Stimulated activated CD8-positive, alpha-beta memory T cell treated with anti-CD3 and anti-CD28 coated beads, Interleukin-7, amount 100 ng/mL, for 4 hours (primary cell): ENCODE results near the gene AIFM2.
"Not testable (repeated sequence)": the region's sequence is repeated elsewhere in the genome, so short reads cannot be mapped to it uniquely, and the experiment has no call there.

ENCODE experiments used
- DNase-seq, 2 donors: peaks; one replicate each; pipeline ENCODE4 v3.0.0-alpha.2; 2020; ENCODE audit warnings: low read depth in 2 of 2

The AIFM2 gene

DNA sequence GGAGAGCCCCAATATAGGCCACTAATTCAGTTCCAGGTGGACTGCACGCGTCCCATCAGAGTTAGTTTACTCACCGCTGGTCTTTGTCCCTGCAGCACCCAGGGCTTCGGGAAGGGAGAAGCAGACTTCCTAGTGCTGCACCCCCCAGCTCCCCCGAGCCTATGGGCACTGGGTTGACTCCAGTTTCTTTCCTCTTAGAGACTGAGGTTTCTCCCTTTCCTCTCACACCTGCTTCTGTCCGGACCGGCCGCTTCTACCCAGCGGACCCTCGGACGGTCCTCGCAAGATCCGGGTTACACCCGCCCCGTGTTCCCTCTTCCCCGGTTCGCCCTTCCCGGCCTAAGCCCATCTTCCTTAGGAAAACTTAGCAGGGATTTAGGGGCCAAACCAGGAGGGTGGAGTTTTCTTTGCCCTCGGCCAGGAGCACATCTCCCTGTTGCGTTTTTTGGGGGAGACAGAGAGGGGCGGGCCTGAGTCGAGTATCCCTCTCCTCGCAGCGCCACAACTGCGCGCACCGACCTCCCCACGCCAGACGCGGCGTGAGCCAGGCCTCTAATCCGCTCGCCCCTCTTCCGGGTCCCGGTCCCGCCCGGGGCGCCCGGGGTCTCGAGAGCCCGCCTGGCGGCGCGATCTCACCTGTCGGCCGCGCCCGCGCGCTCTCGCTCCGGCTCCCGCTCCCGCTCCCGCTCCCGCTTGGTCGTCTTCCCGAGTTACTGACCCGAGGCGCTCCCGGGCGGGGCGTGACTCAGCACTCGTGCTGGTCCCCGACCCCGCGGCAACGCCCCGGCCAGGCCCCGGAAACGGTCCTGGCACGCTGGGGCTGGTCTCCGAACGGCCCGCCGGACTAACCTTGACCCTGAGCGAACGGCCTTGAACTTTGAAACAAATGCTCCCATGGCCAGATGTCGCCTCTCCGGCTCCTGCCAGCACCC, at the start of gene AIFM2:
Gene AIFM2 (minus strand): TSS at position 728 of the 932 bp plus-strand sequence. CDS start 8,741 bp downstream, outside the sequence.
- peak in 1 of 2 donors; percentile 26 for DNase-seq

DNA sequence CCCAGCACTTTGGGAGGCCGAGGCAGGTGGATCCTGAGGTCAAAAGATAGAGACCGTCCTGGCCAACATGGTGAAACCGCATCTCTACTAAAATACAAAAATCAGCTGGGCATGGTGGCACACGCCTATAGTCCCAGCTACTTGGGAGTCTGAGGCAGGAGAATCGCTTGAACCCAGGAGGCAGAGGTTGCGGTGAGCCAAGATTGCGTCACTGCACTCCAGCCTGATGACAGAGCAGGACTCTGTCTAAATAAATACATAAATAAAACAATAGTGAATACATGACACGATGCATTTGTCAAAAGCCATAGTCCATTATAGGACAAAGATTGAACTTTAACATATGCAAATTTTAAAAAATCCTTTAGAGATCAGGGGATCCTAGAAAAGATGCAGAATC, 46.6 kb upstream of the AIFM2 start:
- DNase-seq = not testable (repeated sequence)

DNA sequence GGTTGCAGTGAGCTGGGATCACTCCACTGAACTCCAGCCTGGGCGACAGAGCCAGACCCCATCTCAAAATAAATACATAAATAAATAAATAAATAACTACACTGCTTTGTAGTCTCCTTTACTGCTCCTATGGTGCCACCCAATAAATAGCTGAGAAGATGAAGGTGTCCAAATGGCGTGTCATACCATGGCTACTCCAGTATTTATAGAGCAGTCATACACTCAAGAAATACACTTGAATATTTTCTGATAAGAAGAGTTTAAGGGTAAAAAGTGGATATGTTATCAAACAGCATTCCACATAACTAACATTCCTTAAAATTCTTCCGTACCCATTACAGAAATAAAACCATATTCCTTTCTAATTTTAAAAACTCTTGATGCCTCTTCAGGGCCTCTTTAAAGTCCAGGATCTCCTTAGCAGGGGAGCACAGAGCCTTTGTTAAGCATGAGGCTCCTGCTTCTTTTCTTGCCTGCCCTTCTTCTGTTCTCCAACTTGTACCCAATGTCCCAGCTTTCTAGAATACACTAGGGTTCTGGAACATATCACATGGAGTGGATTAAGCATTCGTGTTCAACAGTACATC, 45.6 kb upstream of the AIFM2 start:
- DNase-seq = no peak

DNA sequence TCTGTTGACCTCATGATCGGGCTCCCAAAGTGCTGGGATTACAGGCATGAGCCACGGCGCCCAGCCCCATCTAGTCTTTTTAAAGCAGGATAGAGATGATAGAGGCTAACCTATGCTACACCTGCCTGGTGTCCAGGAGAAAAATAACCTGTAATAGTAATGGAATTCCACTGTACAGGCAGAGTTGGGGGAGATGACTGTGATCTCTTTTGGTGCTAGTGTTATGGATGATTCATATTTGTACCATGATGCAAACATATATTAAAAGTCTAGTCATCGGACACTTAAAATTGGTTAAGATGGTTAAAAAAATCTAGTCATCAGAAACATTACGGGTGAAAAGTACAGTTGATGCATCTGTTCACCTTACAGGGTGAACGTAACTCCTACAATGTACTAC, 43.8 kb upstream of the AIFM2 start:
- DNase-seq = no peak

DNA sequence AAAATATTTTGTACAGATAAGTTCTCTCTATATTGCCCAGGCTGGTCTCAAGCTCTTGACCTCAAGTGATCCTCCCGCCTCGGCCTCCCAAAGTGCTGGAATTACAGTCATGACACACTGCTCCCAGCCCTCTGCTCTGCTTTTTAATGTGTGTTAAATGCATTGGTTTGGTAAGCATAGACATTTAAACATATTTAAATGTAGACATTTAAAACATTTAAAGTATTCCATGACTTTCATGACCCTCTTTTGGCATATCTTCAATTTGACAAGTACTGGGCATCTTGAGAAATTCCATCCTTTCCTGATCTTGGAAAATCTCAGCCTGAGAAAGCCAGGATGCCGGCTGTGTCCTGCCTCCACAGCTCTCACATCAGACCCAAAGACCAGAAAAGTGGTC, 42.9 kb upstream of the AIFM2 start:
- DNase-seq = no peak

DNA sequence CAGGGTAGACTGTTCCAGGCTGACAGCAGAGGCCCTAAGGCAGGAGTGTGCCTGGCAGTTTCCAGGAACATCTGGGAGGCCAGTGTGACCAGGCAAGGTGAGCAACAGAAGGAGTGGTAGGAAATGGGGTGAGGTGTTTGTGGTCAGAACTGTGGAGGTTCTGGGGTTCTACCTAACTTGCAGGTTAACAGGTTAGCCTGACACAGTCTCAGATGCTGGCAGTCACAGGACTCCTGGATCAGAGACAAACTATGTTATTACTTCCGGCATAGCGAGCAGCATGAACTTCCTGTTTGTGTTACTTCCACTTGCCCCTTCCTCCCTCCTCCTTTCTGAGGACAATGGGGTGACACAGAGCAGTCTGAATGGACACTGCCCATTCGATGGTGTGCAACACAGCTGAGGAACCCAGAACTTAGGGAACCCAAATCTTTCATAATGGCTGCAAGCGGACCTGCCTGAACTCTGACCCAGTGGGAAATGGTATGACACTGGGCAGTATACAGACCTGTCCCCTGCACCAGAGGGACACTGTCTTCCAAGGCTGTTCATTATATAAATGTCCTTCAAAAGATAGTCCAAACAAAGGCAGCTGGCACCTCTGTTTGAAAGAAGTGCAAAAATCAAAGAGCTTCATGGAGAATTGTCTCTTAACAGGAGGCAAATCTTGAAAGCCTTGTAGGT, 41.6 kb upstream of the AIFM2 start:
- no peak for DNase-seq

DNA sequence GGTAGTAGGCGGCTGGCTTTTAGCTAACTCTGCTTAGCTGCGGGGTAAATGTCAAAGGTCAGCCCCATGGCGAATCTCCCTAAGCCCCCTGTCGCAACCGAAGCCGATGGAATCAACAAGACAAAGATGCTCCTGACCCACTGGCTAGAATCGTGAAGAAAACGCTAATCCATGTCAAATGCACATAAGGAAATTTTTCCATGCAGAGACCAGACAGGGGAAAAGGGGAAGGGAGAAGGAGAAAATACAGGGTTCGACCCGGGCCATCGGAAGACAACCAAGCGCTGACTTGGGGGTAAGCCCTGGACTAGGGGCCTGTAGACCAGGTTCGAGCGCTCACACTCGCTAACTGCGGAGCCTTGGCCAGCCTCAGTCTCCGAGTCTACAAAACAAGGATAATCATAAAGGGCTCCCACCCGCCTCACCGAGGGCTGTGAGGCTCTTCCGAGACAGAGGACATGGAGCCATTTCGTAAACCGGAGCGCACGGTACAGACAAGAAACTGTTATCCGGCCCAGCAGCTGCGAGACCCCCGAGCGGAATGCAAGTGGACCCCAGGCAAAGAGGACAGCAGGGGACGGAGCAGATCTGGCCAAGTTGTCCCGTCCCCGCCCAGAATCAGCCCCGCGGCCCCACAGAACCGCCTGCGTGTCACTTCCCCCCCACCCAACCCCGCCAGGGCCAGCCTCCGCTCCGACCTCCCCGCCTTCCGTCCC, 37.2 kb upstream of the AIFM2 start:
- no peak for DNase-seq

DNA sequence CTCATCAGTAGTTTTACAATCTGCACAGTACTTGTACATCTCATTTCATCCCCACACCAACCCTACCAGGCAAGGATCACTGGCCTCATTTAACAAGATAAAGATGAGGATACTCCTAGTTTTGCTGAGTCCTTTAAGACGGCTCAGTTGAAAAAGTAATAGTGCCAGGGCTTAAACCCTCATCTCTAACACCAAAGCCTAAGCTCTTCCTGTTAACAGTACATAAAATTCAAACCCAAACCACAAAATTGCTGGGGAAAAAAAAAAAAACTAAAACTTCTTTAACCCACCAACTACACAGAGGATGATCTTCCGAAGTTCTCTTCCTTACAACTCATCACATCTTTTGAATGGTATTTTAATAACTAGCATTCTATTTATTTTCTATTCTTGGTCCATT, 36.4 kb upstream of the AIFM2 start:
- DNase-seq = no peak

DNA sequence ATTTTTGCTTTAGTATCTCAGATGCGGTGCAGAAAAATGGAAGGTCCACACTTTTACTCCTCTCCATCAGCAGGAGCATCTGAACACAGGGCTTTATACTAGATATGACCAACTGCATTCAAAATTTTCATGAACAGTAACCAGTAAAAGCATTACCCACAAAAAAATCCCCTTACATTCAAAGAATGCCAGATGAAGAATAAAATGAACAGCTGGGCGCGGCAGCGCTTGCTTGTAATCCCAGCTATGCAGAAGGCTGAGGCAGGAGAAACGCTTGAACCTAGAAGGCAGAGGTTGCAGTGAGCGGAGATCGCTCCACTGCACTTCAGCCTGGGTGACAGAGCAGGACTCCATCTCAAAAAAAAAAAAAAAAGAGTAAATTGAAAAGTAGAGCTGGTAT, 34.6 kb upstream of the AIFM2 start:
- no peak for DNase-seq

DNA sequence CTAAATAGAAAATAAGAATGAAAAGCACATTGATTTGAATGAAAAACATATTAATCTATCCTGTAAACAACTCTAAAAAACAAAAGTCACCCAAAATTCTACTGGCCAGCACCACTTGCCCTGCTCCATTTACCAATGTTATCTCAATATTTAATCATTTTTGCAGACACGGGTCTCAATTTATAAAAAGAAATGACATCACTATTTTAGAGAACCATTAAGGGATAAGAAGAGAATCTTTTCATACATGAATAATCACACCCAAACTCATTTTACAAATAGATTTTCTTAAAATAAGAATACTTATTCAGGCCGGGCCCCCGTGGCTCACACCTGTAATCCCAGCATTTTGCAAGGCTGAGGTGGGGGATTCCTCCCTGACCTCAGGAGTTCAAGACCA, 33.8 kb upstream of the AIFM2 start:
- no peak for DNase-seq

DNA sequence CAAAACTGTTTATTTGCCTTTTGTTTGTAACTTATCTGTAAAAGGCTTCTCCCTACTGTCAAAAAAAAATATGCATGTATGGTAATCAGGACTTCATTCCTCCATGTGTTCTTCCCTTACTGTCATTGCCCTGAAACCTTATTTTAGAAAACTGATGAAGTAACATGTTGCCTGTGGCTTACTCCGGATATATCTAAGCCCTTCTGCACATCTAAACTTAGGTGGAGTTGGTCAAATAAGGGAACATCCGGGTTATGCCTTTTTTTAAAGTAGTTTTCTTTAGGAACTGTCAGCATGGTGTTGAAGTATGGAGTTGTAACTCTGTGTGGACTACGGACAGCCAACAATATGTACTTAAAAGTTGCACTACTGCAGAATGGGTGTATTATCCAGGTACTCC, 31.5 kb upstream of the AIFM2 start:
- DNase-seq = no peak

DNA sequence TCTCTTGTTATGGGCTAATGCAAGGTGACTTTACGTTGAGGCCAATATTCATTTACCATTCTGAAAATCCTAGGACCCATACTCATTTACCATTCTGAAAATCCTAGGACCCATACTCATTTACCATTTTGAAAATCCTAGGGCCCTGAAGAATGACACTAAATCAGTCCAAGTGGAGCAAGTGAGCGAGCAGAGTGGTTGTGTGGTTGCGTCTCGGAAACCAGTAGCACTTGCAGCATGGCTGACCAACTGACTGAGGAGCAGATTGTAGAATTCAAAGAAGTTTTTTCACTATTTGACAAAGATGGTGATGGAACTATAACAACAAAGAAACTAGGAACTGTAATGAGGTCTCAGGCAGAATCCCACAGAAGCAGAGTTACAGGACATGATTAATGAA, 30.8 kb upstream of the AIFM2 start:
- no peak for DNase-seq

DNA sequence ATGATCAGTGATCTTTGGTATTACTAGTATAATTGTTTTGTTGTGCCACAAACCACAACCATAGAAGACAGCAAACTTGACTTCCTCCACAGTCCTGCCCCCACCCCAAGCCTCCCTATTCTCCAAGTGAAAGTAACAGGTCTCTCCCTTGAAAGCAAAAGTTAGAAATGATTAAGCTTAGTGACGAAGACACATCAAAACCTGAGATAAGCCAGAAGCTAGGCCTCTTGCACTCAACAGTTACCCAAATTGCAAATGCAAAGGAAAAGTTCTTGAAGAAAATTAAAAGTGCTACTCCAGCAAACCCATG, 30.2 kb upstream of the AIFM2 start:
- DNase-seq = peak; percentile 25 to 33

DNA sequence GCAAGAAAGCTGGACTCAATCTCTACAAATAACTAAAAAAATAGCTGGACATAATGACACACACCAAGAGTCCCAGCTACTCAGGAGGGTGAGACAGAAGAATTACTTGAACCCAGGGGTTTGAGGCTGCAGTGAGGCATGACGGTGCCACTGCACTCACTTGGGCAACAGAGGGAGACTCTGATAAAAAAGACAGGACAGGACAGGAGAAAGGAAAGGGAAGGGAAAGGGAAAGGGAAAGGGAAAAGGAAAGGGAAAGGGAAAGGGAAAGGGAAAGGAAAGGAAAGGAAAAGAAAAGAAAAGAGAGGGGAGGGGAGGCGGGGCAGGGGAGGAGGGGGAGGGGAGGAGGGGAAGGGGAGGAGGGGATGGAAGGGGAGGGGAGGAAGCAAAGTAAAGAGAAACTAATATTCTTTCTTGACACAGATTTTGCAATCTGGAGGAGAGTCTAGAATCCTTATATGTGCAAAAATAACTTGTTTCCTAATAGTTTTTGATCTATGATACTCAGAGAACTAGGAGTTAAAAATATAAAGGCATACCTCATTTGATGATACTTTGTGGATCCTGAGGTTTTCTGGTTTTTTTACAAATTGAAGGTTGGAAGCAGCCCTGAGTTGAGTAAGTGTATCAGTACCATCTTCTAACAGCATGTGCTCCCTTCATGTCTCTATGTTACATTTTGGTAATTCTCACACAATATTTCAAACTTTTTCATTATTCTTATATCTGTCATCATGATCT, 29.7 kb upstream of the AIFM2 start:
- DNase-seq = no peak

DNA sequence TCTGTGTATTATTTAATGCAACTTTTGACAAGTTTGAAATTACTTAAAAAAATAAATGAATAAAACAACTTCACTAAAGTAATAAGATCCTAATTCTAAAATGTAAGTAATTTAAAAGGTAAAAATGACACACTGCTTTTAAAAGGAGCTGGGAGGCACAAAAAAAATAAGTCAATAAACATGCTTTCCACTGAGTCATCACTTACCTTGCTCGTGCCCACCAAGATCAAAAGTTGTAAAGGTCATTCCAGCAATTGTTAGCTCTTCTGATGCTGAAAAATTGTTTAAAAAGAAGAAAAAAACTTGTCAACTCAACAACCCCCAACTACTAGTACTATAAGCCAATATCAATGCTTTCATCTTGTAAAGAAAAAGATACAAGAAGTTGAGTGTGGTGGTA, 28.2 kb upstream of the AIFM2 start:
- DNase-seq = no peak

DNA sequence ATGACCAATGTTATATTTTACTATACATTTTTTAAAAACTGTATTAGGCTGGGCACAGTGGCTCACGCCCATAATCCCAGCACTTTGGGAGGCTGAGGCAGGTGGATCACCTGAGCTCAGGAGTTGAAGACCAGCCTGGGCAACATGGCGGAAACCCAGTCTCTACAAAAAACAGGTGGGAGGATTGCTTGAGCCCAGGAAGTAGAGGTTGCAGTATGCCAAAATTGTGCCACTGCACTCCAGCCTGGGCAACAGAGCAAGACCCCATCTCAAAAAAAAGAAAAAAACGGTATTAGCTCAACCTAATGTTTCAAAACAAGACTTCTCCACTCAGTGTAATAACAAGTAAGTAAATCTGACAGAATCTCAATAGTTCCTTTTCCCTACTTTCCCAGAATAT, 26.7 kb upstream of the AIFM2 start:
- DNase-seq = not testable (repeated sequence)

DNA sequence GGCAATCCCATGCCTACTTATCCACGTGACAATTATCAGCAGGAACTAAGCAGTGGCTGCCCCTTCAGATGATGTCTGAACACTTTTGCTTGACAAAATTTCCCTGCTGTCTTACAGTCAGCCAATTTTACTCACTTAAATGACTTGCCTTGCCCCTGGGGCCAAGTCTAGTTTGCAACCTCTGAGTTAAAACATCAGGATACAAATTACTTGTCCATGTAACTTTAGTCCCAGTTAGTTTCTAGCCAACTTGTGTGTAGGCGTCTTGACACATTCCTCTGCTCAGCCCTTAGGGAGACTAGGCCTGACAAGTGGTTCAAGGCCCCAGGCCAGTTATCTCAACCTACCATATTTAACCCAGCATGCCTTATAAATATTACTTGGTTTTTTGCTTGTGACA, 25.5 kb upstream of the AIFM2 start:
- DNase-seq = no peak

DNA sequence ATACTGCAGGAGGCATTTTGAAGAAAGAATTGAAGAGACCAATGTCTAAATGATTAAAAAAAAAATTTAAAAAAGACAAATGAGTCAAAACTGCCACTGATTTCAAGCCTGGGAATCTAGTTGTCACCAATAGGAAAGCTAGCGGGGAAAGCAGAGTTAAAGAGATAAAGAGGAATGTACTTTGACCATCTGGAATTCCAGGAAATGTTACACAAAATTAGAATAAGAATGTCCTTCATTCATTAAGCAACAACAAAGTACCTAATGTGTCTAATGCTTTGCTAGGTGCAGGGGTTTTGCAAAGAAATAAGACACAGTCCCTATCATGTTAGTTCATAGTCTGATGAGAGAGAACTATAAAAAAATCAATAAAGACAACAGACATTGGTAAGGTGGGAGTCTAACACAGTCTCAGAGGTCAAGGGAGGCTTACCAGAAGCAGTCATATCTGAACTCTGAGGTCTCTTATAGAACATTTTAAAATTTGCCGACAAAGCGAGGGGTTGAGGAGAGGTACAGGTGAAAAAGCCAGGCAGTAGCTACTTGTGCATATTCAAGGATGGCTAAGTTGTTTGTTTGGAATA, 22.7 kb upstream of the AIFM2 start:
- DNase-seq = no peak

DNA sequence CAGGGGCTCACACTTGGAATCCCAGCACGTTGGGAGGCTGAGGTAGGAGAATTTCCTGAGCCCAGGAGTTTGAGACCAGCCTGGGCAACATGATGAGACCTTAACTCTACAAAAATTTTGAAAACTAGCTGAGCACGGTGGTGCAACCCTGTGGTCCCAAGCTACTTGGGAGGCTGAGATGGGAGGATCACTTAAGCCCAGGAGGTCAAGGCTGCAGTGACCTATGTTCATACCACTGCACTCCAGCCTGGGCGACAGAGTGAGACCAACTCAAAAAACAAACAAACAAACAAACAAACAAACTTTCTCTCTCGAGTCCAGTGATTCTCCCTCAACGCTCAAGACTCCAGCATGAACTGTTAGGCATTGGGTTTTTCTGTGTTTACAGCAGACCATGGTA, 15.9 kb upstream of the AIFM2 start:
- no peak for DNase-seq

DNA sequence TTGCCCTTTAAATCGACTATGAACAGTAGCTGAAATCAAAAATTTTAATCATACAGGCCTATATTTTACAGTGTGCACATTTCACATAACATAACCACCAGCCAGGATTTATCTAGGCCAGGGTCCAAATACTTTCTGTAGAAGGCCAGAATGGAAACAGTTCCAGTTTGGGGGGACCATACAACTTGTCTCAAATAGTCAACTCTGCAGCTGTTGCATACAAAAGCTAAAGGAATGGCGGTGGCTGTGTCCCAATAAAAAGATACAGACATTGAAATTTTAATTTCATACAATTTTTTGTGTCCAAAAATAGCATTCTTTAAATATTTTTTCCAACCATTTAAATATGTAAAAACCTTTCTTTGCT, 14.6 kb upstream of the AIFM2 start:
- DNase-seq = no peak
